ENCODE data around the gene TRIM24.
"Not testable (repeated sequence)": the region's sequence is repeated elsewhere in the genome, so short reads cannot be mapped to it uniquely, and the experiment has no call there.

Gene TRIM24

DNA sequence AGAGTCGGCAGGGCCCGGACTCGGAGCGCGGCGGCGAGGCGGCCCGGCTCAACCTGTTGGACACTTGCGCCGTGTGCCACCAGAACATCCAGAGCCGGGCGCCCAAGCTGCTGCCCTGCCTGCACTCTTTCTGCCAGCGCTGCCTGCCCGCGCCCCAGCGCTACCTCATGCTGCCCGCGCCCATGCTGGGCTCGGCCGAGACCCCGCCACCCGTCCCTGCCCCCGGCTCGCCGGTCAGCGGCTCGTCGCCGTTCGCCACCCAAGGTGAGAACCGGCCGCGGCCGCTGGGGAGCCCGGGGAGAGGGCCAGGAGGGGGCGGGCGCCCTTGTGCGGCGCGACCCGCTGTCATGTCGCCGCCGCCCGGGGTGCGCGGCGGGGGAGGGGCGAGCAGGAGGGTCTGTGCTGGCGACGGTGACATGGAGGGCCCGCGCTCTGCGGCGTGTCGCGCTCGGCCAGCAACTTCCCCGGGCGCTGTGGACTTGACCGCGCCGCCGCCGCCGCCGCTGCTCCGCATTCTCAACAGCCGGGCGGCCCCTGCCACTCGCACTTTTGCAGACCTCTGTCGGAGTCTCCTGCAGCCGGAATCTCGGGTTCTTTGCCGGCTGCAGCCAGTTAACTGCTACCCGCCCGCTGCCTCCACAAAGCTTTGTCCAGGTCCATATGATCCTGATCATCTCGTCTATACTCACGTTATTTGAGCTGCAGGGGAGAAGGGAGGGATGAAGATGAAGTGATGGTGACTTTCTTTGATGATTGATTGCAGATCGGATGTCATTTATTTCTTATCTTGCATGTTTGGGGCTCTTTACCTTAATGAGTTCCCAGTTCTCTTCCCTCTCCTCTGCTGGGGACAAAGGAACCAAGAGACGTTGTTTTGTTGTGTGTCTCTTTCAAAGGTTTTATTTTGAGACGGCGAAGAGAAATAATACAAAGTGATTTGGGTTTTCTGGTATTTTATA, 869 bp downstream of the TRIM24 start:
- peak; percentile 17 for DNase-seq (ENCODE audit: low read depth, low spot score)

DNA sequence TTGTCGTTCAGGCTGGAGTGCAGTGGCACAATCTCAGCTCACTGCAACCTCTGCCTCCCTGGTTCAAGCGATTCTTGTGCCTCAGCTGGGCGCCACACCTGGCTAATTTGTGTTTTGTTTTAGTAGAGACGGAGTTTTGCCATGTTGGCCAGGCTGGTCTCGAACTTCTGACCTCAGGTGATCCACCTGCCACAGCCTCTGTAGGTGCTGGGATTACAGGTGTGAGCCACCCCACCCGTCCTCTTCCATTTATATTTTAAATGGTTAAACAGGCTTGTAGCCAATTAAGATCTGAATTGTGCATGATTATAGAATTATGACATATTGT, 3.2 kb downstream of the TRIM24 start:
- DNase-seq (ENCODE audit: low read depth, low spot score) = not testable (repeated sequence)

DNA sequence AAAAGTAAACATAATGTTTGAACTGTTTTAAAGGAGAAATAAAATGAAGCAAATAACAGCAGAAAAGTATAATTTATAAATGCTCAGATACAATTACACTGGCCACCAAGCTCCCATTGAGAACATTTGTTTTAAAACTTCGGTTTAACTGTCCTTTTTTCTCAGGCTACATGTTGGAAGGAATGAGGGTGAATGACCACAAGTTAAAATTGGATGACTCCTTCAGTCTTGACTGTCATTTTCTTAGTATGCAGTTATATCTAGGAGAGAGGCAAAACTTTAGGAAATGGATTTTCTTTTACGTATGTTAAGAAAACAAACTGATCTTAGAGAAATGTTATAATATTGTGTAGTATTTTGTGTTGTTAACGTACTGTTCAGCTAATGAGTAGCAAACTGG, 5.0 kb downstream of the TRIM24 start:
- no peak for DNase-seq (ENCODE audit: low read depth, low spot score)

DNA sequence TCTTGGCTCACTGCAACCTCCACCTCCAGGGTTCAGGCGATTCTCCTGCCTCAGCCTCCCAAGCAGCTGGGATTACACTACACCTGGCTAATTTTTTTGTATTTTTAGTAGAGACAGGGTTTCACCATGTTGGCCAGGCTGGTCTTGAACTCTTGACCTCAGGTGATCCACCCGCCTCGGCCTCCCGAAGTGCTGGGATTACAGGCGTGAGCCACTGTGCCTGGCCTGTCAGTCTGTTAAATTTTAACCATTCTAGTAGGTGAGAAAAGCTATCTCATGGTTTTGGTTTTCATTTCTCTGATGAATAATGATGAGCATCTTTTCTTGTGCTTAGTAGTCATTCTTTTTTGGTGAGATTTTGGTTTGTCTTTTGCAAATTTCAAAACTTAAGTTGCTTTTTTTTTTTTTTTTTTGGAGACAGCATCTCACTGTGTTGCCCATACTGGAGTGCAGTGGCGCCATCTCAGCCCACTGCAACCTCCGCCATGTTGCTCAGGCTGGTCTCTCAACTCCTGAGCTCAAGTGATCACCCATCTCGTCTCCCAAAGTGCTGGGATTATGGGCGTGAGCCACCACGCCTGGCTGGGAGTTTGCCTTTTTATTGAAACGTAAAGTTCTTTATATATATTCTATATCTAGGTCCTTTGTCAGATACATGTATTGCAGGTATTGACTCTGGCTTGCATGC, 6.2 kb downstream of the TRIM24 start:
- DNase-seq (ENCODE audit: low read depth, low spot score) = not testable (repeated sequence)

DNA sequence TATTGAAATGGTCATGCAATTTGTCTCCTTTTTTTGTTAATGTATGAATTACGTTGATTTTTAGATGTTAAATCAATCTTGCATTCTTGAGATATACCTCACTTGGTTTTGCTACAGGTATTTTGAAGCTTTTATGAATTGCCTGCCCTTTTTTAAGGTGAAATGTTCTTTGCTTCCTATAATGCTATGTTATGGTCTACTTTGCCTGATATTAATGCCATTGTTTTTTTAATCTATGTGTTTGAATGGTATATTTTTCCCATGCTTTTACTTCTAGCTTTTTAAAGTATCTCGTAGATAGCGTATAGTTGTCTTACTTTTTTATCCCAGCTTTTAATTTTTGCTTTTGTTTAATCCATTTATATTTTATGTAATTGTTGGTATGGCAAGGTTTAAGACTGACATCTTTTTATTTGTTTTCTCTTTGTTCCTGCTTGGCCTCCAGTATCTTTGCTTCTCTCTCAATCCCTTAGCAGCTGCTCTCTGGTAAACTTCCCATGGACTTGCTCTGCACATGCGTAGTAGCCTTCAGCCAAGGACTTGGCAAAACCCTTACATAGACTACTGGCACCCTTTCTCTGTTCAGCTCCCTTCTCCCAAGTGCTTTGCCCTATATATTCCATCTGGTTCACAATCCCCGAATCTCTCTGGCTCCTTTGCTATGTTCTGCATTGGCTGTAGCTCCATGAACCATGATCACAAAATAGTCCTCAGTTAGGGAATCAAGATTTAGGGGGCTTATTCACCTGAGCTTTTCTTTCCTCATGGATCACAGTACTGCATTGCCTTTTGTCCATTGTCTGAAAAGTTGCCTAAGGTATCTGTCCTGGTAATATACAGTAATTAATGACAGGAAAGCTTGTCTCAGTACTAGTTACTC, 8.4 kb downstream of the TRIM24 start:
- no peak for DNase-seq (ENCODE audit: low read depth, low spot score)

DNA sequence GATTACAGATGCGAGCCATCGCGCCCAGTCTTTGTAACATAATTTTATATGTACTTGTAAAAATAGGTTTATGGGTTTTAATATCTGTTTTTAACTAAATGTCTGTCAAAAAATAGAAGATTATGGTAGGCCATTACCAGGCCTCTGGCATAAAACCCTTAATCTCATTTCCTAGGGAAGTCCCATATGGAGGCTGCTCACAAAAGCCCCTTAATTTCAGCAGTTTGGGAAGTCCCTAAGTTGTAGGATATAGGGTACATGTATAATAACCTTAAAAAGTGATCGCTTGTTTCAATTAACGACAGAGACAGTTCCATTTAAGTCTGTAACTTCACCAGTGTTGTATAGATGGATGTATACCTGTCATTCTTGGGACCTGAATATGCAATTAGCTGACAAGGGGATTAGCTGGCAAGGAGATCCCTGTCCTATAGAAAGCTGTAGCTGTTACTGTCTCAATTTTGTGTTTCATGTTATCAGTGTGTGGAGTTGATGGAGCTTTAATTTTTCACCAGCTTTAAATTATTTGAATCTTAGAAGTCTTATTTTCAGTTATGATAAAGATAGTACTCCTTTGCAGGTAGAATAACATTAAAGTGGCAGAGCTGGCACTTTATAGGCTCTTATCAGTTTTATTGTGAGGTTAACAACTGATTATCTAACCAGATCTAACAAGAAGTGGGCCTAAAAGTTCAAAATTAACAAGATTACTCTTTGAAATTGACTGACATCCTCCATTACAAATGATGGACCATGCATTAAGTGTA, 10.5 kb downstream of the TRIM24 start:
- DNase-seq (ENCODE audit: low read depth, low spot score) = no peak

DNA sequence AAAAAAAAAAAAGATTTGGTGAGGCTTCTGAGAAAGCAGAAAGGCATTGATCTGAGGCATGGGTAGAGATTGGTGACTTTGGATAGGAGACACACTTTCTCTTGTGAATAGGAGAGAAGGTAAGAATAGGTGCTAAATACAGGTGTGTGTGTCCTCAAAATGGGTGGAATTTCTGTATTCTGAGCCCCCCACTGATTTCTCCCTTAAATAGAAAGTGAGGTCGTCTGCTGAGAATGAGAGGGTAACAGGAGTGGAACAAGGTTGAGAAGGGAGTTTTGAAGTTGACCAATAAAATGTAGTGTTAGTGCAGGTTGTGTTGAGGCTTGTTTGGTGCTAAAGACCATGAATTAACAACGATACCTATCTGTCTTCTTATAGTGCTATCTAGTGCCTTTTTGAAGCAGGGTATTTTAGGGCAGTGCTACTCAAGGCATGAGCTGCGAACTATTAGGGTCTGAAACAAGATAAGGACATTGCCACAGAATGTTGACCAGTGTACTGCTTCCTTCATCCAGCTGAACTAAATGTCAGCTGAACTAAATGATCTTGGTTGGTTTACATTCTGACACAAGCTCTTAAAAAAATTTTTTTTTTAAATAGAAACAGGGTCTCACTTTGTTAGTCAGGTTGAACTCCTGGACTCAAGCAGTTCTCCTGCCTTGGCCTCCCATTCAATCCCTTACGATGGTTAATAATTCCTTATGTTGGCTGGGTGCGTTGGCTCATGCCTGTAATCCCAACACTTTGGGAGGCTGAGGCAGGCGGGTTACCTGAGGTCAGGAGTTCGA, 12.4 kb downstream of the TRIM24 start:
- no peak for DNase-seq (ENCODE audit: low read depth, low spot score)

DNA sequence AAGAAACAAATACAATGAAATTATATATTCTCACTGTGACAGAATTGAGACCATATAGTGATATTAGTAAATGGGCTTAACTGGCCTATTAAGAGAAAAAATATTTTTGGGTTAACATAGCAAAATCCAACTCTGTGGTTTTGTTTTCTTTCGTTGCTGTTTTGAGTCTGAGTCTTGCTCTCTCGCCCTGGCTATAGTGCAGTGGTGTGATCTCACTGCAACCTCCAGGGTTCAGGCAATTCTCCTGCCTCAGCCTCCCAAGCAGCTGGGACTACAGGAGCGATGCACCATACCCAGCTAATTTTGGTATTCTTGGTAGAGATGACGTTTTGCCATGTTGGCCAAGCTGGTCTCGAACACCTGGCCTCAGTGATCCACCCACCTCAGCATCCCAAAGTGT, 15.3 kb downstream of the TRIM24 start:
- no peak for DNase-seq (ENCODE audit: low read depth, low spot score)

DNA sequence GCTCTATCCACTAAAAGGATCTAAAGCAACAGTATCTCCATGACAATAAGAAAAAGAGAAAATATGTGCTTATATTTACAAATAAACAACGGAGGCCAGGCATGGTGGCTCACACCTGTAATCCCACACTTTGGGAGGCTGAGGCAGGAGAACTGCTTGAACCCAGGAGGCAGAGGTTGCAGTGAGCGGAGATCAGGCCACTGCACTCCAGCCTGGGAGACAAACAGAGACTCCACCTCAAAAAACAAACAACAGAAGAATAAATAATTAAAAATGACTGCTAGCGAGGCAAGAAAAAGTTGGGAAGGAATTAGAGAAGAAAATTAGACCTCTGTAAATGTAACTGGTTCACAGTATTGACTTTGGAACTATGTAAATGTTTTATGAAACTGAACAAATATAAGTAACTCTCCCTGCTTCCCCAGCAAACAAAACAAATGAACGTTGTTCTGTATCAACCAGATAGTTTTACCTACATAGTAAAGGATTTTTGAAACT, 17.1 kb downstream of the TRIM24 start:
- DNase-seq (ENCODE audit: low read depth, low spot score) = no peak

DNA sequence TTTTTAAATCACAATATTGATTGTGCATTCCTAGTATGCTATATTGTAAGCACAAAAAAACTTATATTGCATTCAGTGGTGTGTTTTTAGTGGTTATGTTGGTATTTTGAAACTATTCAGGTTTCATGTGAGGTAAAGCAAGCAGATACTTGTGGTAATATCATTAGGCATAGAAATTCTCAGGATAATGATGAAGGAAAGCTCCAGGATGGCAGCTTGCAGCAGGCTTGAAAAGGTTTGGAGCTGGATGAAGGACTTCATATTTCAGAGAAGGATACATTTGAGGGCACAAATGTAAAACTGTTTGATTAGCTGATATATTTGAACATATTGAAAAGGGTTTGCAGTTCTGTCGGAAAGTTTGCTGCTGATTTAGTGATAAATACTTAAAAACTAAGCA, 17.5 kb downstream of the TRIM24 start:
- DNase-seq (ENCODE audit: low read depth, low spot score) = no peak

DNA sequence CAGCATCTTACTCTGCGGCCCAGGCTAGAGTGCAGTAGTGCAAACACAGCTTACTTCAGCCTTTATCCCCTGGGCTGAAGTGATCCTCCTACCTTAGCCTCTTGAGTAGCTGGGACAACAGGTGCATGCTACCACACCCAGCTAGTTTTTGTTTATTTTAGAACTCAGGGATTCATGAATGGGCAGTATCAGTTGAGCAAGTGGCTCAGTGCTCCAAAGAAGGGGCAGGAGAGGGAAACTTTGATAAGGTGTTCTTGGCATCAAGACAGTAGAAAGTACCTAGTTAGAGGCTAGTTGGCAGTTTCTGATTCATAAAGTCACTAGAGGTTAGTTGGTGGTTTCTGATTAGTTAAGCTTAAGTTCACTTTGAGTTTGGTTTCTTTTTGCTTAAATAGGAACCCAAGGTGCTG, 18.4 kb downstream of the TRIM24 start:
- no peak for DNase-seq (ENCODE audit: low read depth, low spot score)

DNA sequence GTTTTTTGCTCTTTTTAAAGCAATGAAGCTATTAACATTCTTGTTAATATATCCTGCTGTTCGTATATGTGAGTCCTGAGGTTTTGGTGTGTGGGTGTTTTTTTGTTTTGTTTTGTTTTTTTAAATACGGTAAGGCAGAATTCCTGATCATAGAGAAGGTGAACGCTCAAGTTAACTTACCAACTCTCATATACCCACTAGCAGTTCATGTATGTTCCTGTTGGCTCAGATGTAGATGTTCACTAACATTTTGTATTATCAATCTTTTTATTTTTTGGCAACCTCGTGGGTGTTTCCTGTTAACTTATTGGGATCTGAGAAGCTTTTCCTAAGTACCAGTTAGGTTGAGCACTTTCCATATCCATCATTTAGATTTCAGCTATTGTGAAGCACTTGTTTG, 20.5 kb downstream of the TRIM24 start:
- DNase-seq (ENCODE audit: low read depth, low spot score) = no peak

DNA sequence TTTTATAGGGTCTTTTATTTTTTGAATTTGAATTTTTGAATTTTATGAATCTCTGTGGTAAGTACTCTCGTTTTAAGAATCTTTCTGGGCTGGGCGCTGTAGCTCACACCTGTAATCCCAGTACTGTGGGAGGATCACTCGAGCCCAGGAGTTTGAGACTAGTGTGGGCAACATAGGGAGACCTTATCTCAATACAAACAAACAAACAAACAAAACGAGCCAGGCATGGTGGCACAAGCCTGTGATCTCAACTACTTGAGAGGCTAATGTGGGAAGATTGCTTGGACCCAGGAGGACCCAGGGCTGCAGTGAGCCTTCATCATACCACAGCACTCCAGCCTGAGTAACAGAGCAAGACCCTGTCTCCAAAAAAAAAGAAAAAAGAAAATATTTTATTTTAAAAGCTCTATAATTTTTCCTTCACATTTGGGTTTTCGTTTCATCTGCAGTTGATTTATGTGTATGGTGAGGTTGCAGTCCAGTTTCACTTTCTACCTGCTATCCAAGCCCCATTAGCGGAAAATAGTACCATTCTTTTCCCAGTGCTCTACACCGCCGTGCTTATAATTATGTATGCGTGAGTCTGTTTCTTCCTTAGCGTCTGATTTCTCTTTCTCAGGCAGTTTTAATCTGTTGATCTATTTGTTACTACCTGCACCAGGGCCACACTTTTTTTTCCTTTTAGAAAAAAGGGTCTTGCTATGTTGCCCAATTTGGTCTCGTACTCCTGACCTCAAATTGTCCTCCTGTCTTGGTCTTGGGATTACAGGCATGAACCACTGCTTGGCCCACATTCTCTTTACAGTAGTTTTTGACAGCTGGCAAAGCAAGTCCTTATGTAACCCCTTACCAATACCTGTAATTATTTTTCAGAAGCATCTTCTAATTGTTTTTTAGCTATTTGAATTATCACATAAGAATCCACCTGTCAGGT, 21.7 kb downstream of the TRIM24 start:
- no peak for DNase-seq (ENCODE audit: low read depth, low spot score)

DNA sequence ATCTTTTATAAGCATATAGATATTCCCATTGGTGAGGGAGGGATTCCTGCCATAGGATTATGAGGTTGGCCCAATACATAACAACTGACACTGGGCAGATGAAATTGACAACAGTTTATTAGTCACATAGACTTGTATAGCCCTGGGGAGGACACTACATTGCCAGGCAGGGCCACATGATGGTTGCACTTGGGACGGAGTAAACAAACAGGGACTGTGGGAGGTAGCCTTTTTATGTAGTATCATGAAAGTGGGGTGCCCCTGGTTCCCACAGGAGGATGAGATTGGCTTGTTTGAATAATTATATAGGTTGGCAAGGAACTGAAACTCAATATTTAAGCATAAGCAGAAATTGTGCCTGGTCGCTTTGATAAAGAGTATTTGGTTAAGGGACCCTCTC, 23.5 kb downstream of the TRIM24 start:
- no peak for DNase-seq (ENCODE audit: low read depth, low spot score)

DNA sequence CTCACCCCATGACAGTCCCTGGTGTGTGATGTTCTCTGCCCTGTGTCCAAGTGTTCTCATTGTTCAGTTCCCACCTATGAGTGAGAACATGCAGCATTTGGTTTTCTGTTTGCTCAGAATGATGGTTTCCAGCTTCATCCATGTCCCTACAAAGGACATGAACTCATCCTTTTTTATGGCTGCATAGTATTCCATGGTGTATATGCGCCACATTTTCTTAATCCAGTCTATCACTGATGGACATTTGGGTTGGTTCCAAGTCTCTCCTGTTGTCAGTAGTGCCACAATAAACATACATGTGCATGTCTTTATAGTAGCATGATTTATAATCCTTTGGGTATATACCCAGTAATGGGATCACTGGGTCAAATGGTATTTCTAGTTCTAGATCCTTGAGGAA, 25.4 kb downstream of the TRIM24 start:
- not testable (repeated sequence) for DNase-seq (ENCODE audit: low read depth, low spot score)

DNA sequence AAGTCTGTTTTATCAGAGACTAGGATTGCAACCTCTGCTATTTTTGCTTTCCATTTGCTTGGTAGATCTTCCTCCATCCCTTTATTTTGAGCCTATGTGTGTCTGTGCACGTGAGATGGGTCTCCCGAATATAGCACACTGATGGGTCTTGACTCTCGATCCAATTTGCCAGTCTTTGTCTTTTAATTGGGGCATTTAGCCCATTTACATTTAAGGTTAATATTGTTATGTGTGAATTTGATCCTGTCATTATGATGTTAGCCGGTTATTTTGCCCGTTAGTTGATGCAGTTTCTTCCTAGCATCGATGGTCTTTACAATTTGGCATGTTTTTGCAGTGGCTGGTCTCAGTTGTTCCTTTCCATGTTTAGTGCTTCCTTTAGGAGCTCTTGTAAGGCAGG, 29.1 kb downstream of the TRIM24 start:
- DNase-seq (ENCODE audit: low read depth, low spot score) = not testable (repeated sequence)

DNA sequence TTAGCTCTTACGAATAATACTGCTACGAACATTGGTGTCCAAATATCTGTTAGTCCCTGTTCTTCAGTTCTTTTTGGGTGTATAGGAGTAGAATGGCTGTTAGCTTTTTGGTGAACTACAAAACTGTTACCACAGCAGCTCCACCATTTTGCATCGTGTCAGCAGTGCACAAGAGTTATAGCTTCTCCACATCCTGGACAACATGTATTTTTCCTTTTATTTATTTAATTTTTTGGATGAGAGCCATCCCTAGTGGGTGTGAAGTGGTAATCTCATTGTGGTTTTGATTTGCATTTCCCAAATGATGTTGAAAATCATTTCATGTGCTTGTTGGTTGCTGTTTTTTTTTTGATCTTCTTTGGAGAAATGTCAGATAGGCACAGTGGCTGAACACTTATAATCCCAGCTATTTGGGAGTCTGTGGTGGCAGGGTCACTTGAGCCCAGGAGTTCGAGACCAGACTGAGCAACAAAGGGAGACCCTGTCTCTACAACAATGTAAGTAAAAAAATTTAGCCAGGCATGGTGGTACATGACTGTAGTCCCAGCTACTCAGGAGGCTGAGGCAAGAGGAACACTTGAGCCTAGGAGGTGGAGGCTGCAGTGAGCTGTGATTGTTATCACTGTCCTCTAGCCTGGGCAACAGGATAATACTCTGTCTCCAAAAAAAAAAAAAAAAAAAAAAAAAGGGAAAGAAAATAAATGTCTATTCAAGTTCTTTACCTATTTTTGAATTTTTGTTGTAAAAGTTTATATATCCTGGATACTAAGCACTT, 31.7 kb downstream of the TRIM24 start:
- no peak for DNase-seq (ENCODE audit: low read depth, low spot score)

DNA sequence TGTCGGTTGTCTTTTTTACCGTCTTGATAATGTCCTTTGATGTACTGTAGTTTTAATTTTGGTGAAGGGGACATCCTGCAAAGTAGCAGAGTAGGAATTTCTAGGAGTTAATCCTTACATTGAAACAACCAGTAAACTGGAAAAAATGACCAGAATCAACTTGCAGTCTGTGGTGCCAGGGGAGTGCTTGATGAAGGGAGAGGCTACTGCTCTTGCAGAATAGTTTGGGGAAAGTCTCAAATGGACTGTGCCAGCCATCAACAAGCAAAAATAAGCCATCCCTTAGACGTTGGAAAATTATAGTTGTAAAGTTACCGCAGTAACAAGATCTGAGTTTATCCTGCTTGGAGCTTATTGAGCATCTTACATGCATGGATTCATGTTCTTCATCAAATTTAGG, 32.4 kb downstream of the TRIM24 start:
- no peak for DNase-seq (ENCODE audit: low read depth, low spot score)

Measured in activated naive CD8-positive, alpha-beta T cell treated with anti-CD3 and anti-CD28 coated beads, Interleukin-2, amount 50 U/mL, for 16 hours (primary cell).